ENCODE results near the gene AQP1. TPM values are rescaled to one million over a fixed set of nuclear protein-coding genes. Genes with fewer than 3 reads are reported as not detected.

Gene AQP1
- total RNA-seq, 2 experiments from 2014 or later: 0.15 TPM; not detected in 1

GRCh38 chr7:30914596-30914995 lies 2.9 kb downstream of the AQP1 start:
- Mint-ChIP-seq H3K27ac (peak overlapping the region; percentile 32), H3K4me1 (no peaks in the 10 kb centered on the region), H3K27me3 (no peaks in the 10 kb centered on the region), H3K4me3 (no peak overlapping the region), H3K36me3 (no peaks in the 10 kb centered on the region), H3K9me3 (ENCODE audit: low read depth) (no peaks in the 10 kb centered on the region)
- ATAC-seq (no peak), DNase-seq (no peak)
- CTCF ChIA-PET: no interaction called here

GRCh38 chr7:30915005-30915601 lies 3.5 kb downstream of the AQP1 start:
- no peak for DNase-seq
- no peak overlapping the region for H3K27ac Mint-ChIP-seq
- CTCF ChIA-PET: no interaction called here
- no peaks in the 10 kb centered on the region for H3K27me3 Mint-ChIP-seq
- no peak overlapping the region for H3K4me3 Mint-ChIP-seq
- no peaks in the 10 kb centered on the region for H3K9me3 Mint-ChIP-seq (ENCODE audit: low read depth)
- peak; percentile 16 for ATAC-seq
- H3K4me1 Mint-ChIP-seq: no peaks in the 10 kb centered on the region
- H3K36me3 Mint-ChIP-seq: no peaks in the 10 kb centered on the region

- Mint-ChIP-seq H3K27ac (no peak overlapping the region), H3K27me3 (no peaks in the 10 kb centered on the region), H3K36me3 (no peaks in the 10 kb centered on the region), H3K4me3 (no peak overlapping the region), H3K9me3 (ENCODE audit: low read depth) (no peaks in the 10 kb centered on the region), H3K4me1 (no peaks in the 10 kb centered on the region)
- DNase-seq (no peak), ATAC-seq (no peak)
- CTCF ChIA-PET: no interaction called here
Observed at GRCh38 chr7:30915751-30916150, 4.1 kb downstream of the AQP1 start.

- Mint-ChIP-seq H3K4me1 (no peaks in the 10 kb centered on the region), H3K4me3 (no peak overlapping the region), H3K9me3 (ENCODE audit: low read depth) (no peaks in the 10 kb centered on the region), H3K27ac (no peak overlapping the region), H3K27me3 (no peaks in the 10 kb centered on the region), H3K36me3 (no peaks in the 10 kb centered on the region)
- ATAC-seq: no peak
- CTCF ChIA-PET: no interaction called here
- DNase-seq: no peak
Observed at GRCh38 chr7:30916255-30916654, 4.6 kb downstream of the AQP1 start.

- H3K36me3 Mint-ChIP-seq: no peaks in the 10 kb centered on the region
- no peaks in the 10 kb centered on the region for H3K27me3 Mint-ChIP-seq
- H3K9me3 Mint-ChIP-seq (ENCODE audit: low read depth): no peaks in the 10 kb centered on the region
- CTCF ChIA-PET: no interaction called here
- no peak for ATAC-seq
- no peak overlapping the region for H3K27ac Mint-ChIP-seq
- H3K4me3 Mint-ChIP-seq: no peak overlapping the region
- DNase-seq: no peak
- H3K4me1 Mint-ChIP-seq: no peaks in the 10 kb centered on the region
Observed at GRCh38 chr7:30916767-30917166, 5.1 kb downstream of the AQP1 start.

GRCh38 chr7:30917216-30917893 lies 5.7 kb downstream of the AQP1 start:
- DNase-seq (no peak), ATAC-seq (no peak)
- H3K9me3 Mint-ChIP-seq (ENCODE audit: low read depth): no peaks in the 10 kb centered on the region
- CTCF ChIA-PET: no interaction called here
- no peak overlapping the region for H3K4me3 Mint-ChIP-seq
- H3K27me3 Mint-ChIP-seq: no peaks in the 10 kb centered on the region
- H3K27ac Mint-ChIP-seq: no peak overlapping the region
- H3K4me1 Mint-ChIP-seq: no peaks in the 10 kb centered on the region
- no peaks in the 10 kb centered on the region for H3K36me3 Mint-ChIP-seq

GRCh38 chr7:30918676-30919075 lies 7.0 kb downstream of the AQP1 start:
- Mint-ChIP-seq H3K36me3 (no peaks in the 10 kb centered on the region), H3K27me3 (no peaks in the 10 kb centered on the region)
- CTCF ChIA-PET: no interaction called here

GRCh38 chr7:30920021-30920583 lies 8.4 kb downstream of the AQP1 start:
- Mint-ChIP-seq H3K9me3 (ENCODE audit: low read depth) (no peaks in the 10 kb centered on the region), H3K27me3 (no peaks in the 10 kb centered on the region), H3K27ac (no peak overlapping the region), H3K4me3 (no peak overlapping the region), H3K36me3 (no peaks in the 10 kb centered on the region), H3K4me1 (no peaks in the 10 kb centered on the region)
- no peak for DNase-seq
- CTCF ChIA-PET: no interaction called here
- ATAC-seq: no peak

More at GRCh38 chr7:30918676-30919075, 7.0 kb downstream of the AQP1 start:
- Mint-ChIP-seq H3K9me3 (ENCODE audit: low read depth) (no peaks in the 10 kb centered on the region), H3K27ac (no peak overlapping the region), H3K4me3 (no peak overlapping the region), H3K4me1 (no peaks in the 10 kb centered on the region)
- DNase-seq (no peak), ATAC-seq (no peak)

- CTCF ChIA-PET: no interaction called here
- no peaks in the 10 kb centered on the region for H3K36me3 Mint-ChIP-seq
- no peaks in the 10 kb centered on the region for H3K27me3 Mint-ChIP-seq
- no peak overlapping the region for H3K27ac Mint-ChIP-seq
- no peaks in the 10 kb centered on the region for H3K4me1 Mint-ChIP-seq
- no peak for ATAC-seq
- no peaks in the 10 kb centered on the region for H3K9me3 Mint-ChIP-seq (ENCODE audit: low read depth)
- no peak for DNase-seq
- H3K4me3 Mint-ChIP-seq: no peak overlapping the region
Observed at GRCh38 chr7:30920584-30921539, 9.2 kb downstream of the AQP1 start.

- ATAC-seq (no peak), DNase-seq (no peak)
- no peaks in the 10 kb centered on the region for H3K27me3 Mint-ChIP-seq
- H3K36me3 Mint-ChIP-seq: no peaks in the 10 kb centered on the region
- no peak overlapping the region for H3K4me3 Mint-ChIP-seq
- no peaks in the 10 kb centered on the region for H3K4me1 Mint-ChIP-seq
- H3K9me3 Mint-ChIP-seq (ENCODE audit: low read depth): no peaks in the 10 kb centered on the region
- H3K27ac Mint-ChIP-seq: no peak overlapping the region
- CTCF ChIA-PET: no interaction called here
Observed at GRCh38 chr7:30921540-30922401, 10.1 kb downstream of the AQP1 start.

GRCh38 chr7:30922596-30922995 lies 10.9 kb downstream of the AQP1 start:
- Mint-ChIP-seq H3K4me3 (no peak overlapping the region), H3K36me3 (no peaks in the 10 kb centered on the region), H3K9me3 (ENCODE audit: low read depth) (no peaks in the 10 kb centered on the region), H3K4me1 (no peaks in the 10 kb centered on the region), H3K27me3 (no peaks in the 10 kb centered on the region), H3K27ac (no peak overlapping the region)
- ATAC-seq (no peak), DNase-seq (no peak)
- CTCF ChIA-PET: interaction anchor here (1.4 kb wide), 1 partner anchor 16 kb away, joined by 5 read pairs; no protein-coding TSS in a partner anchor

GRCh38 chr7:30923009-30923773 lies 11.5 kb downstream of the AQP1 start:
- no peak for ATAC-seq
- Mint-ChIP-seq H3K27me3 (no peaks in the 10 kb centered on the region), H3K9me3 (ENCODE audit: low read depth) (no peaks in the 10 kb centered on the region), H3K4me3 (no peak overlapping the region), H3K36me3 (no peaks in the 10 kb centered on the region), H3K4me1 (no peaks in the 10 kb centered on the region), H3K27ac (no peak overlapping the region)
- CTCF ChIA-PET: interaction anchor here (1.4 to 1.6 kb wide), 2 partner anchors 16 to 200 kb away, joined by 4 to 5 read pairs; no protein-coding TSS in a partner anchor
- DNase-seq: peak; percentile 35
